ENCODE measurements around the gene MVD. TPM values are rescaled to one million over a fixed set of nuclear protein-coding genes. Genes with fewer than 3 reads are reported as not detected.

Gene MVD
- total and polyA plus RNA-seq, 2 of the 4 experiments (the other 2 are of a cell fraction), result 18.3 to 28.4 TPM

- intact Hi-C loops (cut with micrococcal nuclease), result no loop called here
These were observed 13.8 kb upstream of the MVD start for GRCh38 chr16:88676502-88677242.

More at GRCh38 chr16:88676502-88677242, 13.8 kb upstream of the MVD start:
- dilution Hi-C loops (cut with HindIII; ENCODE audit: low sequenced_read_pairs, unreplicated experiment), result no loop called here
- no peak overlapping the region for H2BK20ac ChIP-seq (ENCODE audit: low read depth, low read length)
- H3K4me2 ChIP-seq (ENCODE audit: low read depth, low read length), result no peak overlapping the region
- no peaks in the 10 kb centered on the region for H3K79me1 ChIP-seq (ENCODE audit: low read depth in 1 of 2, low read length in 2 of 2)
- H4K5ac ChIP-seq (ENCODE audit: low read depth, low read length), result no peak overlapping the region
- in situ Hi-C loops (cut with MboI; ENCODE audit: low sequenced_read_pairs), result no loop called here
- no peak overlapping the region for H2BK15ac ChIP-seq (ENCODE audit: low read depth, low read length)
- no peak overlapping the region for H3K4me3 ChIP-seq (ENCODE audit: insufficient read depth, low read depth, low read length)
- H4K91ac ChIP-seq (ENCODE audit: insufficient read depth, low read depth, low read length), result no peak overlapping the region
- 0 out of 2 replicates have a peak, but pooled peaks cover 9% of the 10 kb centered on the region for H4K20me1 ChIP-seq (ENCODE audit: insufficient read depth, low read length)
- H3K4me1 ChIP-seq (ENCODE audit: control insufficient read depth, insufficient read depth, low read length), result no peaks in the 10 kb centered on the region
- H3K4ac ChIP-seq (ENCODE audit: low read depth, low read length), result no peak overlapping the region
- H3K23ac ChIP-seq (ENCODE audit: low read depth, low read length), result no peak overlapping the region
- no peak overlapping the region for H3K56ac ChIP-seq (ENCODE audit: extremely low read depth, insufficient read depth, low read length)
- no peak overlapping the region for H3K27ac ChIP-seq (ENCODE audit: insufficient read depth, low read length)
- POLR2A ChIA-PET (ENCODE audit: unreplicated experiment), result no interaction called here
- H2AK5ac ChIP-seq (ENCODE audit: low read depth, low read length), result no peak overlapping the region
- no peak overlapping the region for H2AFZ ChIP-seq (replicated peaks; ENCODE audit: low read length, poor library complexity)
- H2BK5ac ChIP-seq (ENCODE audit: low read depth, low read length, poor library complexity, severe bottlenecking), result no peak overlapping the region
- peaks cover 7% of the 10 kb centered on the region; the same call in 1 of the 2 replicates for H3K36me3 ChIP-seq (ENCODE audit: control insufficient read depth, insufficient read depth, low read length)
- H3K9me1 ChIP-seq (ENCODE audit: insufficient read depth, low read length), result no peaks in the 10 kb centered on the region
- no peak overlapping the region for H2BK120ac ChIP-seq (ENCODE audit: low read depth, low read length)
- H3K9me3 ChIP-seq (ENCODE audit: control insufficient read depth, insufficient read depth, low read length), result no peaks in the 10 kb centered on the region
- ATAC-seq (ENCODE audit: low read depth) (no peak), DNase-seq (no peak)
- no peak overlapping the region for H4K8ac ChIP-seq (ENCODE audit: low read depth in 2 of 2, low read length in 2 of 2)
- H2AK9ac ChIP-seq (replicated peaks; ENCODE audit: low read depth, low read length, poor library complexity), result peak overlapping the region; percentile 78
- H3K14ac ChIP-seq (replicated peaks; ENCODE audit: low read depth, low read length), result no peak overlapping the region
- H3K18ac ChIP-seq (ENCODE audit: low read depth, low read length), result no peak overlapping the region
- no TSS peak for BruUV-seq (replicated peaks)
- no peak overlapping the region for H3K9ac ChIP-seq (ENCODE audit: low read depth, low read length)
- no peaks in the 10 kb centered on the region for H3K27me3 ChIP-seq (ENCODE audit: control insufficient read depth, insufficient read depth, low read length)
- CTCF ChIA-PET, result no interaction called here
- TF ChIP-seq POLR2A (IDR thresholded peaks at IDR 0.05; ENCODE audit: low read depth, low read length) (no peak), MAFK (IDR thresholded peaks at IDR 0.05; ENCODE audit: low read depth, low read length) (no peak), MXI1 (IDR thresholded peaks at IDR 0.05; ENCODE audit: borderline replicate concordance, low read depth, low read length) (no peak)
- WGBS, 2 experiments (ENCODE audit: extremely low coverage in 2 of 2, insufficient read length in 1 of 2), result 91% methylated on average over 12 of the region's 22 CpGs; no CpG with 5 or more reads in 1 of the 2 experiments
